Spleen (tissue), 11 donors: ENCODE measurements around the gene GLRA3. TPM values are rescaled to one million over a fixed set of nuclear protein-coding genes. Genes with fewer than 3 reads are reported as not detected.
A peak's percentile ranks its signal among the peaks of the same experiment; 100 is the strongest.

Source experiments
- DNase-seq: peaks from one replicate; pipeline ENCODE4 v3.0.0-alpha.2; 2020
- H3K27ac ChIP-seq, 8 donors: fragments of 200-600 bp; sonication (generic) in 7 of 8; 1 replicate in 4 of 8; 2 replicates in 4 of 8; pipeline versions ENCODE4 v1.5.0 to v1.8.0; 2016 to 2021; ENCODE audit warnings: inconsistent platforms in 4 of 8, mild to moderate bottlenecking in 4 of 8, moderate library complexity in 1 of 8
- H3K27me3 ChIP-seq, 7 donors: fragments of 200-600 bp; sonication (generic) in 6 of 7; replicated peaks in 1 of 7; 1 replicate in 4 of 7; 2 replicates in 3 of 7; pipeline versions ENCODE4 v1.5.0 to v1.8.0; 2016 to 2021; ENCODE audit warnings: inconsistent platforms in 3 of 7, mild to moderate bottlenecking in 1 of 7
- H3K36me3 ChIP-seq, 6 donors: fragments of 200-600 bp; sonication (generic) in 5 of 6; 1 replicate in 4 of 6; 2 replicates in 2 of 6; pipeline versions ENCODE4 v1.5.0 to v1.8.0; 2016 to 2021; ENCODE audit warnings: inconsistent platforms in 2 of 6
- H3K4me1 ChIP-seq, 6 donors: fragments of 200-600 bp; sonication (generic) in 5 of 6; 1 replicate in 3 of 6; 2 replicates in 3 of 6; pipeline versions ENCODE4 v1.5.0 to v1.8.0; 2016 to 2021; ENCODE audit warnings: inconsistent platforms in 3 of 6
- H3K4me3 ChIP-seq, 8 donors: fragments of 200-600 bp; sonication (generic) in 7 of 8; 1 replicate in 4 of 8; 2 replicates in 4 of 8; pipeline versions ENCODE4 v1.5.0 to v1.8.0; 2016 to 2021; ENCODE audit warnings: inconsistent platforms in 4 of 8, mild to moderate bottlenecking in 4 of 8, moderate library complexity in 2 of 8
- H3K9me3 ChIP-seq, 8 donors: fragments of 200-600 bp; sonication (generic) in 7 of 8; 1 replicate in 4 of 8; 2 replicates in 4 of 8; pipeline versions ENCODE4 v1.5.0 to v1.8.0; 2016 to 2021; ENCODE audit warnings: inconsistent platforms in 4 of 8
- POLR2A ChIP-seq, 3 donors: fragments of 450-650 bp; IDR thresholded peaks; one replicate each; pipeline ENCODE4 v1.5.1; 2017; ENCODE audit warnings: antibody characterized with exemption in 3 of 3, mild to moderate bottlenecking in 1 of 3
- POLR2AphosphoS5 ChIP-seq, 3 donors: sonication (generic); formaldehyde crosslinking; IDR thresholded peaks; one replicate each; pipeline ENCODE4 v1.5.1; 2017; ENCODE audit warnings: antibody characterized with exemption in 3 of 3
- WGBS, 5 donors: extraction: QIAGEN DNeasy Blood & Tissue Kit in 3 of 5; methylation state at CpG; one replicate each; pipeline versions ENCODE4 v1.1.5 to v1.1.7; 2013 to 2018; 5-methylcytosine and 5-hydroxymethylcytosine counted together
- intact Hi-C: fragments of 100-400 bp; cut with DNase I; formaldehyde crosslinking; loops from one replicate; pipeline ENCODE4 v1.15.0; 2023; ENCODE audit warnings: low total_unique reads
- polyA plus RNA-seq, 3 donors: library from polyadenylated mRNA; stranded (reverse); fragments of 200-250 nt; gene quantifications; one replicate each; pipeline ENCODE4 v1.2.1, GENCODE V29; 2013
- total RNA-seq, 7 donors: library from RNA; depleted of rRNA in 3 of 7; stranded (reverse); fragments of >200 nt in 3 of 7; fragmentation: NEBNext Ultra II Directional in 4 of 7; extraction: Animal tissue kit (Norgen Biotek cat#: 25700) in 4 of 7; gene quantifications; one replicate each; pipeline versions ENCODE4 v1.1.0 to v1.2.1, GENCODE V29; 2016 to 2021
- TF ChIP-seq, protein P1 (sequence below), 11 experiments: fragments of 200-600 bp in 7 of 11; fragments of 450-650 bp in 4 of 11; sonication (generic) in 4 of 11; IDR thresholded peaks in 8 of 11; conservative IDR thresholded peaks in 3 of 11; 1 replicate in 7 of 11; 2 replicates in 4 of 11; pipeline versions ENCODE4 v1.4.0 to v1.8.0; 2016 to 2021; ENCODE audit warnings: antibody characterized with exemption in 11 of 11, inconsistent platforms in 4 of 11, mild to moderate bottlenecking in 1 of 11
- donor health status: healthy with polysubstance abuse.
- donor health status: DM: no; HTN: no; CAD: no; lungs with moderate emphysema.
- donor health status: DM: no; HTN: no; CAD: no.
- donor health status: Bipolar disorder and iron deficiency.
- donor health status: healthy.
- donor health status: DM: no; HTN: no; CAD: no.
- donor health status: DM: yes; HTN: yes; CAD: no.

GLRA3 gene
- total and polyA plus RNA-seq, 10 donors: 0.02 to 0.20 (median 0.06) TPM; not detected in 2

DNA sequence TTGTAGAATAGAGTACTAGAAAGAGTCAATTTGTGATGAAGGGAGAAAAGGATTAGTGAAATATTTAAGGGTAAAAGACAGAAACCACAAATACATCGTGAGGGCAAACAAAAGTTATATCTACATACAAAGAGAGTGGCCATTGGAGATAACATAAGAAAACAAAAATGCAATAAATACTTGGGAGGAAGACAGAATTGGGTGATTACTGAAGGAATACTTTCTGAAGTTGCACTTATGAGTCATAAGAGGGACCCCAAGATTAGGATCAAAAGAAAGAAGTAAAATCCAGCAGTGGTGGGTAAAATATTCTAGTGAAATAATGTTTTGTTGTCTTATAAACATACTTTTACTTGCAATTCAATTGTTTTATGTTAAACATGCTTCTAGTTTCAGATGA, 53.7 kb downstream of the GLRA3 start:
- TF ChIP-seq POLR2AphosphoS5 (IDR thresholded peaks at IDR 0.05) (no peak), POLR2A (IDR thresholded peaks at IDR 0.05) (no peak)
- TF ChIP-seq, protein P1, sequence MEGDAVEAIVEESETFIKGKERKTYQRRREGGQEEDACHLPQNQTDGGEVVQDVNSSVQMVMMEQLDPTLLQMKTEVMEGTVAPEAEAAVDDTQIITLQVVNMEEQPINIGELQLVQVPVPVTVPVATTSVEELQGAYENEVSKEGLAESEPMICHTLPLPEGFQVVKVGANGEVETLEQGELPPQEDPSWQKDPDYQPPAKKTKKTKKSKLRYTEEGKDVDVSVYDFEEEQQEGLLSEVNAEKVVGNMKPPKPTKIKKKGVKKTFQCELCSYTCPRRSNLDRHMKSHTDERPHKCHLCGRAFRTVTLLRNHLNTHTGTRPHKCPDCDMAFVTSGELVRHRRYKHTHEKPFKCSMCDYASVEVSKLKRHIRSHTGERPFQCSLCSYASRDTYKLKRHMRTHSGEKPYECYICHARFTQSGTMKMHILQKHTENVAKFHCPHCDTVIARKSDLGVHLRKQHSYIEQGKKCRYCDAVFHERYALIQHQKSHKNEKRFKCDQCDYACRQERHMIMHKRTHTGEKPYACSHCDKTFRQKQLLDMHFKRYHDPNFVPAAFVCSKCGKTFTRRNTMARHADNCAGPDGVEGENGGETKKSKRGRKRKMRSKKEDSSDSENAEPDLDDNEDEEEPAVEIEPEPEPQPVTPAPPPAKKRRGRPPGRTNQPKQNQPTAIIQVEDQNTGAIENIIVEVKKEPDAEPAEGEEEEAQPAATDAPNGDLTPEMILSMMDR (IDR thresholded peaks at IDR 0.05 in 8 of 11, conservative IDR thresholded peaks at IDR 0.05 in 3 of 11): no peak
- WGBS, 5 donors: 0 to 28% (median 6%) methylated on average over 1 of the region's 1 CpG
- no peaks in the 10 kb centered on the region for H3K36me3 ChIP-seq

GRCh38 chr4:174764105-174764729, 64.8 kb downstream of the GLRA3 start:
- intact Hi-C loops: no loop called here
- TF ChIP-seq, protein P1 (IDR thresholded peaks at IDR 0.05 in 8 of 11, conservative IDR thresholded peaks at IDR 0.05 in 3 of 11): peak in 8 of 11 experiments; percentile 14 to 46 (median 32)
- TF ChIP-seq POLR2A (IDR thresholded peaks at IDR 0.05) (no peak), POLR2AphosphoS5 (IDR thresholded peaks at IDR 0.05) (no peak)
- no peak for DNase-seq
- H3K27me3 ChIP-seq: no peaks in the 10 kb centered on the region
- H3K4me3 ChIP-seq: no peak overlapping the region
- no peaks in the 10 kb centered on the region for H3K4me1 ChIP-seq
- H3K9me3 ChIP-seq: no peaks in the 10 kb centered on the region
- WGBS, 5 donors: 51 to 66% (median 55%) methylated on average over 7 of the region's 7 CpGs
- H3K27ac ChIP-seq: no peak overlapping the region
- no peaks in the 10 kb centered on the region for H3K36me3 ChIP-seq

More for the DNA sequence above, 53.7 kb downstream of the GLRA3 start:
- Histone ChIP-seq H3K4me1 (no peaks in the 10 kb centered on the region), H3K27ac (no peak overlapping the region), H3K27me3 (no peaks in the 10 kb centered on the region), H3K9me3 (peaks cover 0 to 3% (median 0%) of the 10 kb centered on the region in 8 donors), H3K4me3 (no peak overlapping the region)
- DNase-seq: no peak
- intact Hi-C loops: no loop called here

DNA sequence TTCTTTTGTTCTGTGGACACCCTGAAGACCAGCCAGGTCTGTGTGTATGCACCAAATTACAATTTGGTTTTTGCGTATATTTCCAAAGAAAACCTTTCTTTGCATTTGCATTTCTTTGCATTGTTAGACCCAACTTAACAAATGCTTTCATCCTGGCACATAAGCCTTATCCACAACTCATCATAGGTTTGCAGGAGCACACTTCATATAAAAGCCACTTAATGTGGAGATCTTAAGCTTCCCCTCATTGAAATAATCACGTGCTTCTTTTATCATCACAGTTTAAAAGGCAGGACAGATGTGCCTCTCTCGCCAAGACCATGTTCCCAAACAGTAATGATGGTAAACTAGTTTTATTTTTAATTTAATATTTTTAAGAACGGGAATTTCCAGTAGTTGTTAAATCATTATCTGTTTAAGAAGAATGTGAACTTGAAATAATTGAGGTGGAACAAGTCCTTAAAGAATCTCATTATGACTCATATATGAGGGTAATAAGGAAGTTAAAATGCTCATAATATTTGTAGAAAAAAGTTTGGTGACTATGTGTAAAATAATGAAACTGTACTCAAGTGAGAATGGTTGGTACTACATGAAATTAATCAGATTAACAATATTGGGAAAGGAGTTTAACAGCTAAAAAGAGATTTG, 65.5 kb downstream of the GLRA3 start:
- intact Hi-C loops: no loop called here
- H3K9me3 ChIP-seq: no peaks in the 10 kb centered on the region
- WGBS, 5 donors: 57 to 74% (median 65%) methylated on average over 4 of the region's 4 CpGs

GRCh38 chr4:174761451-174761850, 67.6 kb downstream of the GLRA3 start:
- DNase-seq: no peak
- no peaks in the 10 kb centered on the region for H3K36me3 ChIP-seq
- intact Hi-C loops: no loop called here
- no peak overlapping the region for H3K27ac ChIP-seq
- no peaks in the 10 kb centered on the region for H3K27me3 ChIP-seq
- TF ChIP-seq POLR2AphosphoS5 (IDR thresholded peaks at IDR 0.05) (no peak), POLR2A (IDR thresholded peaks at IDR 0.05) (no peak)
- TF ChIP-seq, protein P1 (IDR thresholded peaks at IDR 0.05 in 8 of 11, conservative IDR thresholded peaks at IDR 0.05 in 3 of 11): no peak
- no peak overlapping the region for H3K4me3 ChIP-seq
- H3K4me1 ChIP-seq: no peaks in the 10 kb centered on the region
- H3K9me3 ChIP-seq: no peaks in the 10 kb centered on the region
- WGBS, 5 donors: 89 to 100% (median 93%) methylated on average over 1 of the region's 1 CpG

More for the DNA sequence above, 65.5 kb downstream of the GLRA3 start:
- H3K36me3 ChIP-seq: no peaks in the 10 kb centered on the region
- no peak for DNase-seq
- H3K4me3 ChIP-seq: no peak overlapping the region
- H3K4me1 ChIP-seq: no peaks in the 10 kb centered on the region
- H3K27me3 ChIP-seq: no peaks in the 10 kb centered on the region
- H3K27ac ChIP-seq: no peak overlapping the region
- no peak for TF ChIP-seq POLR2A (IDR thresholded peaks at IDR 0.05)
- no peak for TF ChIP-seq POLR2AphosphoS5 (IDR thresholded peaks at IDR 0.05)
- TF ChIP-seq, protein P1 (IDR thresholded peaks at IDR 0.05 in 8 of 11, conservative IDR thresholded peaks at IDR 0.05 in 3 of 11): no peak
